IPS-20b (cell line): Measurements from ENCODE around the gene TALDO1.

Source experiments
- H3K27ac ChIP-seq: one replicate; pipeline ENCODE4 v1.5.1; 2013; ENCODE audit warnings: low read length
- H3K27me3 ChIP-seq: 2 replicates; pipeline ENCODE4 v1.6.1; 2013; ENCODE audit warnings: mild to moderate bottlenecking, low read length, inconsistent platforms; ENCODE audit not compliant: insufficient read depth
- H3K36me3 ChIP-seq: 2 replicates; pipeline ENCODE4 v1.6.1; 2013; ENCODE audit warnings: low read depth, mild to moderate bottlenecking, inconsistent platforms, low read length, moderate library complexity; ENCODE audit not compliant: insufficient read depth
- H3K4me1 ChIP-seq: 2 replicates; pipeline ENCODE4 v1.6.1; 2013; ENCODE audit warnings: mild to moderate bottlenecking, control low read depth, inconsistent platforms, low read length, moderate library complexity; ENCODE audit not compliant: insufficient read depth
- H3K4me3 ChIP-seq: 2 replicates; pipeline ENCODE4 v1.5.1; 2013; ENCODE audit warnings: mild to moderate bottlenecking, low read length, inconsistent platforms
- H3K9ac ChIP-seq: 2 replicates; pipeline ENCODE4 v1.6.1; 2013; ENCODE audit warnings: low read depth, mild to moderate bottlenecking, inconsistent platforms, low read length, moderate library complexity
- H3K9me3 ChIP-seq: 2 replicates; pipeline ENCODE4 v1.6.1; 2013; ENCODE audit warnings: mild to moderate bottlenecking, low read depth, low read length, inconsistent platforms; ENCODE audit not compliant: insufficient read depth

TALDO1 gene

GRCh38 chr11:812390-812789 is 65.1 kb downstream of the TALDO1 start:
- H3K4me1 ChIP-seq: peaks cover 6% of the 10 kb centered on the region; the same call in 1 of the 2 replicates

DNA sequence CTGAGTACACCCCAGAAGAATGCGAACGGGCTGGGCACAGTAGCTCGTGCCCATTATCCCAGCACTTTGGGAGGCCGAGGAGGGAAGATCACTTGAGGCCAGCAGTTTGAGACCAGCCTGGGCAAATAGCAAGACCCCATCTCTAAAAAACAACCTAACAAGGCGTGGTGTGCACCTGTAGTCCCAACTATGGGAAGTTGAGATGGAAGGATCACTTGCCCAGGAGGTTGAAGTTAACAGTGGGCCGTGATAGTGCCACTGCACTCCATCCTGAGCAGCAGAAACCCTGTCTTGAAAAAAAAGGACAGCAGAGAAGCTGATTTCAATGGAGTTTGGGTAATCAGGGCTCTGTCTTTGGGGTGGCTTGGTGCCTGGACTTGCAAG is 65.8 kb downstream of the TALDO1 start:
- H3K9ac ChIP-seq: no peak overlapping the region
- H3K27me3 ChIP-seq: no peaks in the 10 kb centered on the region
- no peak overlapping the region for H3K4me3 ChIP-seq
- H3K4me1 ChIP-seq: peaks cover 6% of the 10 kb centered on the region; the same call in 1 of the 2 replicates
- H3K27ac ChIP-seq: no peak overlapping the region
- no peaks in the 10 kb centered on the region for H3K9me3 ChIP-seq
- peaks cover 42% of the 10 kb centered on the region for H3K36me3 ChIP-seq

More at GRCh38 chr11:812390-812789, 65.1 kb downstream of the TALDO1 start:
- Histone ChIP-seq H3K36me3 (peaks cover 42% of the 10 kb centered on the region), H3K4me3 (no peak overlapping the region), H3K9ac (no peak overlapping the region), H3K27me3 (no peaks in the 10 kb centered on the region), H3K9me3 (no peaks in the 10 kb centered on the region), H3K27ac (no peak overlapping the region)

DNA sequence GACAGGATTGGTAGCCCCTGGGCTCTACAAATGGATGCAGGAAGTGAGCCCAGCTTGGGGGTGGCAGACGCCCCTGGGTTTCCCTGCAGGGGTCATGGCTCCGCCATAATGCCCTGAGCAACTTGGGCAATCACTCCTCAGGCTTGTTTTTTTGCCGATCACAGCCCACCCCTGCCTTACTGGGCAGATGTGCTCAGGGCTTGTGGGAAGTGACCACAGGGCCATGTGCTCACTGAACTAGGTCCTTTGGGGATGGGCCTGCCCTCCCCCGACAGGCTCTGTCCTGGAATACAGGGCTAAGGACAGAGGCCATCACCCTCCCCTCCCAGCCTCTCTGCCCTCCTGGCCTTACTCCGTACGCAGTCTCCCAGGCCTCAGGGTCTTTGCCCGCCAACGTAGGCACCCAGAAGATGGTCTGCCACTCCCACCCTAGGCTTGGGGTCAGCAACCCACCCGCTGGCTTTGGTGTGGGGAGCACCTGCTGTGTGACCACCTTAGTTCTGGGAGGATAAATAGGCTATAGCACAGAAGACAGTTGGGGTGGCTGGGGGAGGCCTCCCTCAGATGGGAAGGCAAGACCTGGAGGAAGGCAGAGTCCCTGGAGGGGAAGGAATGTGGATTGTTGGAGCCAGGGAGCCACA is 66.3 kb downstream of the TALDO1 start:
- H3K27me3 ChIP-seq: no peaks in the 10 kb centered on the region
- H3K36me3 ChIP-seq: peaks cover 42% of the 10 kb centered on the region
- H3K9ac ChIP-seq: no peak overlapping the region
- peaks cover 6% of the 10 kb centered on the region; the same call in 1 of the 2 replicates for H3K4me1 ChIP-seq
- H3K27ac ChIP-seq: peak overlapping the region; percentile 56
- no peaks in the 10 kb centered on the region for H3K9me3 ChIP-seq
- H3K4me3 ChIP-seq: no peak overlapping the region
